ENCODE results near the gene EYA2. TPM values are rescaled to one million over a fixed set of nuclear protein-coding genes. Genes with fewer than 3 reads are reported as not detected.

The EYA2 gene
- total RNA-seq, 1 donor from 2014 or later = 94.1 TPM

- Mint-ChIP-seq H3K9me3 (ENCODE audit: unreplicated experiment) (peaks cover 4% of the 10 kb centered on the region), H3K27ac (ENCODE audit: unreplicated experiment) (no peak overlapping the region), H3K27me3 (ENCODE audit: unreplicated experiment) (no peaks in the 10 kb centered on the region), H3K36me3 (ENCODE audit: unreplicated experiment) (peaks cover 7% of the 10 kb centered on the region), H3K4me1 (ENCODE audit: low read depth, unreplicated experiment) (no peaks in the 10 kb centered on the region), H3K4me3 (ENCODE audit: unreplicated experiment) (no peak overlapping the region)
- no peak for TF ChIP-seq CTCF (IDR thresholded peaks at IDR 0.05; ENCODE audit: partially characterized antibody, unreplicated experiment)
- no peak for DNase-seq
Observed at GRCh38 chr20:47178851-47179250, 284.2 kb downstream of the EYA2 start.

- DNase-seq = no peak
- Mint-ChIP-seq H3K27ac (ENCODE audit: unreplicated experiment) (no peak overlapping the region), H3K36me3 (ENCODE audit: unreplicated experiment) (peaks cover 7% of the 10 kb centered on the region), H3K4me3 (ENCODE audit: unreplicated experiment) (no peak overlapping the region), H3K27me3 (ENCODE audit: unreplicated experiment) (no peaks in the 10 kb centered on the region), H3K4me1 (ENCODE audit: low read depth, unreplicated experiment) (no peaks in the 10 kb centered on the region), H3K9me3 (ENCODE audit: unreplicated experiment) (peaks cover 4% of the 10 kb centered on the region)
- TF ChIP-seq CTCF (IDR thresholded peaks at IDR 0.05; ENCODE audit: partially characterized antibody, unreplicated experiment) = no peak
Observed at GRCh38 chr20:47179267-47179666, 284.6 kb downstream of the EYA2 start.

GRCh38 chr20:47181056-47181862 is 286.6 kb downstream of the EYA2 start:
- peaks cover 4% of the 10 kb centered on the region for H3K9me3 Mint-ChIP-seq (ENCODE audit: unreplicated experiment)
- H3K36me3 Mint-ChIP-seq (ENCODE audit: unreplicated experiment) = peaks cover 7% of the 10 kb centered on the region
- no peak overlapping the region for H3K4me3 Mint-ChIP-seq (ENCODE audit: unreplicated experiment)
- no peak for DNase-seq
- H3K4me1 Mint-ChIP-seq (ENCODE audit: low read depth, unreplicated experiment) = no peaks in the 10 kb centered on the region
- TF ChIP-seq CTCF (IDR thresholded peaks at IDR 0.05; ENCODE audit: partially characterized antibody, unreplicated experiment) = no peak
- no peak overlapping the region for H3K27ac Mint-ChIP-seq (ENCODE audit: unreplicated experiment)
- H3K27me3 Mint-ChIP-seq (ENCODE audit: unreplicated experiment) = no peaks in the 10 kb centered on the region

- no peak for DNase-seq
- Mint-ChIP-seq H3K36me3 (ENCODE audit: unreplicated experiment) (peaks cover 2% of the 10 kb centered on the region), H3K27me3 (ENCODE audit: unreplicated experiment) (no peaks in the 10 kb centered on the region), H3K9me3 (ENCODE audit: unreplicated experiment) (peaks cover 3% of the 10 kb centered on the region), H3K4me3 (ENCODE audit: unreplicated experiment) (no peak overlapping the region), H3K27ac (ENCODE audit: unreplicated experiment) (no peak overlapping the region), H3K4me1 (ENCODE audit: low read depth, unreplicated experiment) (no peaks in the 10 kb centered on the region)
- TF ChIP-seq CTCF (IDR thresholded peaks at IDR 0.05; ENCODE audit: partially characterized antibody, unreplicated experiment) = no peak
Observed at GRCh38 chr20:47183367-47183766, 288.7 kb downstream of the EYA2 start.

- no peak for TF ChIP-seq CTCF (IDR thresholded peaks at IDR 0.05; ENCODE audit: partially characterized antibody, unreplicated experiment)
- Mint-ChIP-seq H3K4me1 (ENCODE audit: low read depth, unreplicated experiment) (no peaks in the 10 kb centered on the region), H3K36me3 (ENCODE audit: unreplicated experiment) (peaks cover 10% of the 10 kb centered on the region), H3K9me3 (ENCODE audit: unreplicated experiment) (peaks cover 4% of the 10 kb centered on the region), H3K27ac (ENCODE audit: unreplicated experiment) (no peak overlapping the region), H3K4me3 (ENCODE audit: unreplicated experiment) (no peak overlapping the region), H3K27me3 (ENCODE audit: unreplicated experiment) (no peaks in the 10 kb centered on the region)
- DNase-seq = no peak
Observed at GRCh38 chr20:47187450-47188195, 293.0 kb downstream of the EYA2 start.

Measured in glutamatergic neuron (in vitro differentiated cells).